ENCODE results near the gene RNF224. TPM values are rescaled to one million over a fixed set of nuclear protein-coding genes. Genes with fewer than 3 reads are reported as not detected.

Gene RNF224
- total and polyA plus RNA-seq, 10 of the 15 experiments (the other 5 are each of a cell fraction or from before 2014, with no cell fraction given): not detected

Other genes starting within 250 kb of the RNF224 start
Only the 7 nearest of the 32 such genes appear.
- gene TMEM203, start 21.9 kb upstream of the RNF224 start, total RNA-seq (2014; rRNA removed): 34.7 and 38.1 TPM in 2 replicates
- gene TMEM203, start 21.9 kb upstream of the RNF224 start, total RNA-seq (2014; rRNA removed; fragmentation: Illumina TruSeq; extraction: Trizol): 19.5 and 21.8 TPM in 2 replicates
- gene TMEM203, start 21.9 kb upstream of the RNF224 start, total RNA-seq (2021): 43.8 and 44.9 TPM in 2 replicates
- 25.9 and 31.2 TPM in 2 replicates for gene TMEM203, start 21.9 kb upstream of the RNF224 start, polyA plus RNA-seq (2011; rRNA removed)
- 24.3 and 25.7 TPM in 2 replicates for gene TMEM203, start 21.9 kb upstream of the RNF224 start, polyA plus RNA-seq (2014; fragmentation: Illumina TruSeq; extraction: Trizol)
- gene TMEM203, start 21.9 kb upstream of the RNF224 start, polyA plus RNA-seq (2014; fragmentation: Nextera tagmentation; extraction: Ambion mirVana): 10 to 100 TPM in 1 of 2 experiments, 1 to 10 TPM in 1; 7.2 to 21.2 TPM
- 36.3 and 37.5 TPM in 2 replicates for gene TMEM203, start 21.9 kb upstream of the RNF224 start, polyA plus RNA-seq (2014; rRNA removed)
- gene TMEM203, start 21.9 kb upstream of the RNF224 start, polyA plus RNA-seq (2016; fragmentation: Nextera tagmentation; extraction: Ambion mirVana): 10 to 100 TPM; 56.1 to 68.1 TPM
- 10.8 and 16.3 TPM in 2 replicates for gene NDOR1, start 21.8 kb upstream of the RNF224 start, total RNA-seq (2014; rRNA removed)
- gene NDOR1, start 21.8 kb upstream of the RNF224 start, total RNA-seq (2014; rRNA removed; fragmentation: Illumina TruSeq; extraction: Trizol): 4.6 and 5.9 TPM in 2 replicates
- 28.2 and 32.9 TPM in 2 replicates for gene NDOR1, start 21.8 kb upstream of the RNF224 start, total RNA-seq (2021)
- gene NDOR1, start 21.8 kb upstream of the RNF224 start, polyA plus RNA-seq (2011; rRNA removed): 1.7 and 5.4 TPM in 2 replicates
- 0.86 and 3.4 TPM in 2 replicates for gene NDOR1, start 21.8 kb upstream of the RNF224 start, polyA plus RNA-seq (2014; fragmentation: Illumina TruSeq; extraction: Trizol)
- gene NDOR1, start 21.8 kb upstream of the RNF224 start, polyA plus RNA-seq (2014; fragmentation: Nextera tagmentation; extraction: Ambion mirVana): under 1 TPM; 0.04 to 0.05 TPM
- gene NDOR1, start 21.8 kb upstream of the RNF224 start, polyA plus RNA-seq (2014; rRNA removed): 28.1 and 30.2 TPM in 2 replicates
- 10 to 100 TPM; 18.0 to 21.7 TPM for gene NDOR1, start 21.8 kb upstream of the RNF224 start, polyA plus RNA-seq (2016; fragmentation: Nextera tagmentation; extraction: Ambion mirVana)
- gene RNF208, start 5.3 kb upstream of the RNF224 start, total RNA-seq (2014; rRNA removed): 0.73 and 0.87 TPM in 2 replicates
- gene RNF208, start 5.3 kb upstream of the RNF224 start, total RNA-seq (2014; rRNA removed; fragmentation: Illumina TruSeq; extraction: Trizol): 0.13 and 0.14 TPM in 2 replicates
- 10.7 and 12.0 TPM in 2 replicates for gene RNF208, start 5.3 kb upstream of the RNF224 start, total RNA-seq (2021)
- gene RNF208, start 5.3 kb upstream of the RNF224 start, polyA plus RNA-seq (2011; rRNA removed): 0.16 and 0.30 TPM in 2 replicates
- gene RNF208, start 5.3 kb upstream of the RNF224 start, polyA plus RNA-seq (2014; fragmentation: Illumina TruSeq; extraction: Trizol): 0.62 TPM in 1 of 2 replicates, not detected in the other
- under 1 TPM; 0.06 to 0.80 TPM for gene RNF208, start 5.3 kb upstream of the RNF224 start, polyA plus RNA-seq (2014; fragmentation: Nextera tagmentation; extraction: Ambion mirVana)
- 4.6 and 5.4 TPM in 2 replicates for gene RNF208, start 5.3 kb upstream of the RNF224 start, polyA plus RNA-seq (2014; rRNA removed)
- 1 to 10 TPM; 1.0 to 1.2 TPM for gene RNF208, start 5.3 kb upstream of the RNF224 start, polyA plus RNA-seq (2016; fragmentation: Nextera tagmentation; extraction: Ambion mirVana)
- 1.9 and 2.8 TPM in 2 replicates for gene CYSRT1, start 2.3 kb upstream of the RNF224 start, total RNA-seq (2014; rRNA removed)
- 0.46 and 0.67 TPM in 2 replicates for gene CYSRT1, start 2.3 kb upstream of the RNF224 start, total RNA-seq (2014; rRNA removed; fragmentation: Illumina TruSeq; extraction: Trizol)
- 0.97 and 1.6 TPM in 2 replicates for gene CYSRT1, start 2.3 kb upstream of the RNF224 start, total RNA-seq (2021)
- gene CYSRT1, start 2.3 kb upstream of the RNF224 start, polyA plus RNA-seq (2011; rRNA removed): 0.58 and 0.73 TPM in 2 replicates
- gene CYSRT1, start 2.3 kb upstream of the RNF224 start, polyA plus RNA-seq (2014; fragmentation: Illumina TruSeq; extraction: Trizol): 0.34 TPM in 1 of 2 replicates, not detected in the other
- gene CYSRT1, start 2.3 kb upstream of the RNF224 start, polyA plus RNA-seq (2014; fragmentation: Nextera tagmentation; extraction: Ambion mirVana): under 1 TPM in 1 of 2 experiments, not detected in 1; 0.24 TPM
- 2.8 and 3.1 TPM in 2 replicates for gene CYSRT1, start 2.3 kb upstream of the RNF224 start, polyA plus RNA-seq (2014; rRNA removed)
- gene CYSRT1, start 2.3 kb upstream of the RNF224 start, polyA plus RNA-seq (2016; fragmentation: Nextera tagmentation; extraction: Ambion mirVana): 1 to 10 TPM; 3.0 to 3.6 TPM
- not detected in 2 replicates for gene SLC34A3, start 3.4 kb downstream of the RNF224 start, total RNA-seq (2014; rRNA removed)
- gene SLC34A3, start 3.4 kb downstream of the RNF224 start, total RNA-seq (2014; rRNA removed; fragmentation: Illumina TruSeq; extraction: Trizol): not detected in 2 replicates
- gene SLC34A3, start 3.4 kb downstream of the RNF224 start, total RNA-seq (2021): not detected in 2 replicates
- gene SLC34A3, start 3.4 kb downstream of the RNF224 start, polyA plus RNA-seq (2011; rRNA removed): not detected in 2 replicates
- not detected in 2 replicates for gene SLC34A3, start 3.4 kb downstream of the RNF224 start, polyA plus RNA-seq (2014; fragmentation: Illumina TruSeq; extraction: Trizol)
- gene SLC34A3, start 3.4 kb downstream of the RNF224 start, polyA plus RNA-seq (2014; fragmentation: Nextera tagmentation; extraction: Ambion mirVana): not detected
- gene SLC34A3, start 3.4 kb downstream of the RNF224 start, polyA plus RNA-seq (2014; rRNA removed): not detected in 2 replicates
- gene SLC34A3, start 3.4 kb downstream of the RNF224 start, polyA plus RNA-seq (2016; fragmentation: Nextera tagmentation; extraction: Ambion mirVana): not detected
- gene TUBB4B, start 13.8 kb downstream of the RNF224 start, total RNA-seq (2014; rRNA removed): 203 and 255 TPM in 2 replicates
- gene TUBB4B, start 13.8 kb downstream of the RNF224 start, total RNA-seq (2014; rRNA removed; fragmentation: Illumina TruSeq; extraction: Trizol): 168 and 187 TPM in 2 replicates
- 348 and 365 TPM in 2 replicates for gene TUBB4B, start 13.8 kb downstream of the RNF224 start, total RNA-seq (2021)
- gene TUBB4B, start 13.8 kb downstream of the RNF224 start, polyA plus RNA-seq (2011; rRNA removed): 65.9 and 204 TPM in 2 replicates
- 122 and 254 TPM in 2 replicates for gene TUBB4B, start 13.8 kb downstream of the RNF224 start, polyA plus RNA-seq (2014; fragmentation: Illumina TruSeq; extraction: Trizol)
- 10 to 100 TPM; 23.0 to 63.2 TPM for gene TUBB4B, start 13.8 kb downstream of the RNF224 start, polyA plus RNA-seq (2014; fragmentation: Nextera tagmentation; extraction: Ambion mirVana)
- gene TUBB4B, start 13.8 kb downstream of the RNF224 start, polyA plus RNA-seq (2014; rRNA removed): 403 and 485 TPM in 2 replicates
- 100 to 1,000 TPM; 521 to 532 TPM for gene TUBB4B, start 13.8 kb downstream of the RNF224 start, polyA plus RNA-seq (2016; fragmentation: Nextera tagmentation; extraction: Ambion mirVana)
- gene STPG3, start 23.8 kb downstream of the RNF224 start, total RNA-seq (2014; rRNA removed): not detected in 2 replicates
- not detected in 2 replicates for gene STPG3, start 23.8 kb downstream of the RNF224 start, total RNA-seq (2014; rRNA removed; fragmentation: Illumina TruSeq; extraction: Trizol)
- gene STPG3, start 23.8 kb downstream of the RNF224 start, total RNA-seq (2021): not detected in 2 replicates
- not detected in 2 replicates for gene STPG3, start 23.8 kb downstream of the RNF224 start, polyA plus RNA-seq (2011; rRNA removed)
- not detected in 2 replicates for gene STPG3, start 23.8 kb downstream of the RNF224 start, polyA plus RNA-seq (2014; fragmentation: Illumina TruSeq; extraction: Trizol)
- gene STPG3, start 23.8 kb downstream of the RNF224 start, polyA plus RNA-seq (2014; fragmentation: Nextera tagmentation; extraction: Ambion mirVana): not detected
- gene STPG3, start 23.8 kb downstream of the RNF224 start, polyA plus RNA-seq (2014; rRNA removed): not detected in 2 replicates
- not detected for gene STPG3, start 23.8 kb downstream of the RNF224 start, polyA plus RNA-seq (2016; fragmentation: Nextera tagmentation; extraction: Ambion mirVana)

Data from GM12878 (cell line).